K562 (cell line): Measurements from ENCODE around the gene USP49. TPM values are rescaled to one million over a fixed set of nuclear protein-coding genes. Genes with fewer than 3 reads are reported as not detected.

Experiments used
- ATAC-seq: fragments of 200-7000 bp; cut with Tn5 transposase; 3 replicates; pipeline ENCODE4 v1.9.1; 2020; ENCODE audit warnings: moderate library complexity
- BruUV-seq: library from RNA; stranded (reverse); fragments of 400-500 nt; replicated peaks from 2 replicates; lab custom pipeline; 2021; lab: Mats Ljungman, UMichigan
- CTCF ChIA-PET: fragments of 300-600 bp; formaldehyde crosslinking; extraction: SDS; loops from one replicate; lab custom pipeline; 2021; ENCODE audit warnings: low intra/inter-chr PET ratio; lab: Yijun Ruan, JAX
- POLR2A ChIA-PET: fragments of 300-600, 350-650 bp; sonication (Branson Sonifier 250); formaldehyde crosslinking; extraction: SDS; loops from one replicate; lab custom pipeline; 2021; ENCODE audit warnings: antibody characterized with exemption, inconsistent platforms; lab: Yijun Ruan, JAX
- DNase-seq, 4 experiments: peaks; one replicate each; pipeline versions ENCODE4 v3.0.0 to v3.0.0-alpha.2; 2011 to 2018; ENCODE audit warnings: low spot score in 3 of 4, mixed read lengths in 3 of 4; ENCODE audit errors: extremely low read depth in 1 of 4
- FAIRE-seq: peaks from 2 replicates; lab custom pipeline; 2011; peaks lifted over from hg19 to GRCh38; lab: Jason Lieb, UNC
- H2AFZ ChIP-seq: 2 replicates; pipeline ENCODE4 v1.6.0; 2011; ENCODE audit warnings: low read depth, low read length, control low read depth, inconsistent platforms
- H3K27ac ChIP-seq: fragments of 200-600 bp; 3 replicates; pipeline ENCODE4 v1.8.0; 2011; ENCODE audit warnings: low read depth, mild to moderate bottlenecking, control low read depth, inconsistent platforms, low read length, moderate library complexity, mixed read lengths; ENCODE audit errors: extremely low read depth
- H3K27me3 ChIP-seq, 2 experiments: fragments of 300-600 bp in 1 of 2; 2 replicates in 1 of 2; 3 replicates in 1 of 2; pipeline versions ENCODE4 v1.6.0 to v1.8.0; 2011; ENCODE audit warnings: inconsistent platforms in 2 of 2, low read length in 2 of 2, mild to moderate bottlenecking in 1 of 2, mixed read lengths in 1 of 2, moderate library complexity in 1 of 2; ENCODE audit not compliant: control insufficient read depth in 2 of 2, insufficient read depth in 2 of 2
- H3K36me3 ChIP-seq: fragments of 300-600 bp; 3 replicates; pipeline ENCODE4 v1.8.0; 2011; ENCODE audit warnings: mild to moderate bottlenecking, low read length, inconsistent platforms; ENCODE audit not compliant: control insufficient read depth, insufficient read depth
- H3K4me1 ChIP-seq, 2 experiments: fragments of 200-600 bp in 1 of 2; replicated peaks in 1 of 2; 2 replicates in 1 of 2; 3 replicates in 1 of 2; pipeline versions ENCODE4 v1.5.1 to v1.8.0; 2011; ENCODE audit warnings: inconsistent platforms in 2 of 2, low read length in 2 of 2, mild to moderate bottlenecking in 1 of 2, mixed read lengths in 1 of 2, moderate library complexity in 1 of 2; ENCODE audit not compliant: control insufficient read depth in 2 of 2, insufficient read depth in 2 of 2
- H3K4me2 ChIP-seq: 2 replicates; pipeline ENCODE4 v1.6.1; 2011; ENCODE audit warnings: low read length, control low read depth, inconsistent platforms, mixed read lengths; ENCODE audit not compliant: insufficient read depth
- H3K4me3 ChIP-seq: fragments of 200-600 bp; sonication (generic), shearing (Covaris generic); 2 replicates; pipeline ENCODE4 v1.5.1; 2016; ENCODE audit warnings: control low read depth, inconsistent platforms
- H3K79me2 ChIP-seq: fragments of 200-600 bp; 3 replicates; pipeline ENCODE4 v1.8.0; 2011; ENCODE audit warnings: low read length, inconsistent platforms; ENCODE audit not compliant: control insufficient read depth, insufficient read depth
- H3K9ac ChIP-seq, 2 experiments: 2 replicates each; pipeline versions ENCODE4 v1.6.0 to v1.6.1; 2011; ENCODE audit warnings: low read depth in 2 of 2, low read length in 2 of 2, control low read depth in 1 of 2, inconsistent platforms in 1 of 2, mild to moderate bottlenecking in 1 of 2, mixed read lengths in 1 of 2; ENCODE audit not compliant: insufficient read depth in 1 of 2
- H3K9me1 ChIP-seq: one replicate; pipeline ENCODE4 v1.6.0; 2011; ENCODE audit warnings: inconsistent platforms, mild to moderate bottlenecking, low read length, moderate library complexity; ENCODE audit not compliant: control insufficient read depth, insufficient read depth
- H3K9me3 ChIP-seq: replicated peaks from 2 replicates; pipeline ENCODE4 v1.5.1; 2011; ENCODE audit warnings: low read depth, low read length, inconsistent platforms; ENCODE audit not compliant: control insufficient read depth, insufficient read depth
- H4K20me1 ChIP-seq: replicated peaks from 2 replicates; pipeline ENCODE4 v1.6.1; 2011; ENCODE audit warnings: low read length, inconsistent platforms, mixed read lengths; ENCODE audit not compliant: control insufficient read depth, insufficient read depth
- BCLAF1 ChIP-seq, 2 experiments: fragments of 450-650 bp in 1 of 2; IDR thresholded peaks; 2 replicates each; pipeline ENCODE4 v1.6.1; 2011 to 2017; ENCODE audit warnings: low read depth in 2 of 2, antibody characterized with exemption in 1 of 2, borderline replicate concordance in 1 of 2, low read length in 1 of 2, mild to moderate bottlenecking in 1 of 2, mixed read lengths in 1 of 2; ENCODE audit not compliant: control insufficient read depth in 1 of 2
- CEBPB ChIP-seq: fragments of 450-650 bp; IDR thresholded peaks from 2 replicates; pipeline ENCODE4 v1.6.1; 2016; ENCODE audit warnings: missing genetic modification characterization, missing compliant biosample characterization
- CEBPG ChIP-seq, 3 experiments: fragments of 200-800 bp in 1 of 3; sonication (Bioruptor generic) in 1 of 3; sonication (generic) in 1 of 3; formaldehyde crosslinking in 1 of 3; IDR thresholded peaks in 2 of 3; conservative IDR thresholded peaks in 1 of 3; 2 replicates each; pipeline versions ENCODE4 v1.6.1 to v1.8.0; 2016 to 2022; ENCODE audit warnings: missing compliant biosample characterization in 2 of 3, missing genetic modification characterization in 2 of 3, mild to moderate bottlenecking in 1 of 3, missing genetic modification reagents in 1 of 3
- GABPB1 ChIP-seq: sonication (generic); formaldehyde crosslinking; IDR thresholded peaks from 2 replicates; pipeline ENCODE4 v1.8.0; 2022; ENCODE audit warnings: mild to moderate bottlenecking, missing genetic modification reagents
- MAFG ChIP-seq: fragments of 450-650 bp; conservative IDR thresholded peaks from 2 replicates; pipeline ENCODE4 v1.6.1; 2016; ENCODE audit warnings: missing genetic modification characterization, missing compliant biosample characterization
- MYC ChIP-seq, 2 experiments: fragments of 250-450 bp in 1 of 2; sonication (Bioruptor Pico) in 1 of 2; IDR thresholded peaks; 2 replicates each; pipeline versions ENCODE4 v1.5.1 to v1.6.1; 2012 to 2021; ENCODE audit warnings: low read depth in 2 of 2, borderline replicate concordance in 1 of 2, improper control_type of control experiment in 1 of 2, low read length in 1 of 2, mild to moderate bottlenecking in 1 of 2, moderate library complexity in 1 of 2
- TBP ChIP-seq: optimal IDR thresholded peaks from 2 replicates; pipeline ENCODE3; 2011; ENCODE audit warnings: low read depth, low read length, improper control_type of control experiment
- WGBS: fragments of 100-300 bp; shearing (Covaris generic); methylation state at CpG from one replicate; pipeline ENCODE4 v1.1.6; 2016; ENCODE audit warnings: low coverage, mixed read lengths; ENCODE audit not compliant: insufficient coverage; ENCODE audit errors: missing lambda C conversion rate; 5-methylcytosine and 5-hydroxymethylcytosine counted together
- in situ Hi-C: fragments of 300-500 bp; cut with MboI; formaldehyde crosslinking; loops from 4 replicates; pipeline ENCODE4 v1.15.0; 2018; ENCODE audit warnings: inconsistent platforms, mixed read lengths
- intact Hi-C: fragments of 100-400 bp; cut with micrococcal nuclease; formaldehyde crosslinking; loops from 2 replicates; pipeline ENCODE4 v1.14.2; 2022
- polyA plus RNA-seq, 8 experiments: library from polyadenylated mRNA; depleted of rRNA in 4 of 8; stranded (reverse) in 5 of 8; unstranded in 3 of 8; fragments of >200 nt; fragmentation: Nextera tagmentation in 2 of 8; fragmentation: Illumina TruSeq in 1 of 8; extraction: Ambion mirVana in 2 of 8; extraction: Trizol in 1 of 8; gene quantifications; 2 replicates each; pipeline versions ENCODE4 v1.2.1 to v1.2.3, GENCODE V29; 2011 to 2014; ENCODE audit warnings: inconsistent platforms in 1 of 8, missing spikeins in 1 of 8
- total RNA-seq, 7 experiments: library from RNA; depleted of rRNA in 6 of 7; stranded (reverse); fragments of >200 nt in 6 of 7; fragmentation: Illumina TruSeq in 2 of 7; extraction: Trizol in 2 of 7; gene quantifications; 2 replicates each; pipeline versions ENCODE4 v1.2.1 to v1.2.3, GENCODE V29; 2011 to 2021; ENCODE audit warnings: low replicate concordance in 1 of 7

USP49 gene
- total and polyA plus RNA-seq, 9 of the 15 experiments (the other 6 are each of a cell fraction or from before 2014, with no cell fraction given) = 1.0 to 9.9 (median 6.5) TPM

GRCh38 chr6:41741625-41742490 is 153.3 kb downstream of the USP49 start:
- no peak overlapping the region for H3K4me3 ChIP-seq
- DNase-seq = no peak
- no peak overlapping the region for H2AFZ ChIP-seq
- no peak overlapping the region for H3K4me2 ChIP-seq
- in situ Hi-C loops = no loop called here
- H3K9me1 ChIP-seq = no peaks in the 10 kb centered on the region
- no peak for ATAC-seq
- H3K79me2 ChIP-seq = no peaks in the 10 kb centered on the region
- H3K9me3 ChIP-seq = no peaks in the 10 kb centered on the region
- no peak overlapping the region for H3K9ac ChIP-seq
- no peaks in the 10 kb centered on the region for H3K36me3 ChIP-seq
- TF ChIP-seq CEBPG (CRISPR knock-in tag; IDR thresholded peaks at IDR 0.05) (no peak), CEBPG (tag; conservative IDR thresholded peaks at IDR 0.05 in 1 of 2, IDR thresholded peaks at IDR 0.05 in 1 of 2) (peak; percentile 31 to 38; a peak in 1 of 4 replicates), MYC (IDR thresholded peaks at IDR 0.05; ENCODE audit: low read depth, low read length) (no peak), MYC (CRISPR knock-in tag; IDR thresholded peaks at IDR 0.05; ENCODE audit: borderline replicate concordance, low read depth) (no peak), GABPB1 (CRISPR knock-in tag) (no peak), TBP (no peak), MAFG (tag) (no peak), BCLAF1 (IDR thresholded peaks at IDR 0.05; ENCODE audit: borderline replicate concordance in 1 of 2, control insufficient read depth in 1 of 2, low read depth in 2 of 2, low read length in 1 of 2) (no peak), CEBPB (tag) (peak; percentile 65)
- WGBS = 13% methylated on average over 20 of the region's 20 CpGs
- H3K27me3 ChIP-seq = peaks cover 29 to 52% of the 10 kb centered on the region in 2 experiments; a peak in 4 of 5 replicates
- no peak for FAIRE-seq
- peaks cover under 1 to 10% of the 10 kb centered on the region in 2 experiments; a peak in 3 of 5 replicates for H3K4me1 ChIP-seq
- H4K20me1 ChIP-seq = no peaks in the 10 kb centered on the region; the same call in none of the 2 replicates
- POLR2A ChIA-PET = interaction anchor here (0.6 kb wide), 1 partner anchor 8 kb away, joined by 3 read pairs; no protein-coding TSS in a partner anchor
- CTCF ChIA-PET = no interaction called here
- BruUV-seq = no TSS peak
- no peak overlapping the region for H3K27ac ChIP-seq
- intact Hi-C loops = no loop called here
